Natural killer cell (primary cell): ENCODE results near the gene MTRFR. TPM values are rescaled to one million over a fixed set of nuclear protein-coding genes. Genes with fewer than 3 reads are reported as not detected.
"Not testable (repeated sequence)": the region's sequence is repeated elsewhere in the genome, so short reads cannot be mapped to it uniquely, and the experiment has no call there.

ENCODE experiments used
- ATAC-seq, 3 donors: fragments of 150-1000 bp in 2 of 3; fragments of 200-7000 bp in 1 of 3; cut with Tn5 transposase; 1 replicate in 1 of 3; 2 replicates in 2 of 3; pipeline ENCODE4 v1.10.0; 2021; ENCODE audit warnings: mild to moderate bottlenecking in 2 of 3, moderate library complexity in 2 of 3
- DNase-seq, 2 donors: peaks; one replicate each; pipeline versions ENCODE4 v3.0.0 to v3.0.0-alpha.2; 2013 to 2021; ENCODE audit warnings: mixed read lengths in 1 of 2
- H3K27ac ChIP-seq: one replicate; pipeline ENCODE4 v1.5.1; 2013; ENCODE audit warnings: mild to moderate bottlenecking, low read length
- H3K27me3 ChIP-seq: one replicate; pipeline ENCODE4 v1.6.1; 2013; ENCODE audit warnings: low read length; ENCODE audit not compliant: control insufficient read depth, insufficient read depth
- H3K36me3 ChIP-seq: one replicate; pipeline ENCODE4 v1.6.1; 2013; ENCODE audit warnings: low read length; ENCODE audit not compliant: control insufficient read depth, insufficient read depth
- H3K4me1 ChIP-seq: one replicate; pipeline ENCODE4 v1.6.1; 2013; ENCODE audit warnings: low read length; ENCODE audit not compliant: control insufficient read depth, insufficient read depth
- H3K4me3 ChIP-seq: one replicate; pipeline ENCODE4 v1.5.1; 2013; ENCODE audit warnings: low read length
- H3K9me3 ChIP-seq: one replicate; pipeline ENCODE4 v1.6.1; 2013; ENCODE audit warnings: low read length; ENCODE audit not compliant: control insufficient read depth, insufficient read depth
- H3K27ac Mint-ChIP-seq, 2 donors: one replicate each; pipeline ENCODE4 v1.8.0; 2022; ENCODE audit warnings: mild to moderate bottlenecking in 2 of 2, mixed read lengths in 2 of 2, moderate library complexity in 1 of 2
- H3K27me3 Mint-ChIP-seq, 2 donors: one replicate each; pipeline ENCODE4 v1.8.0; 2022; ENCODE audit warnings: low read depth in 2 of 2, mixed read lengths in 2 of 2
- H3K36me3 Mint-ChIP-seq: one replicate; pipeline ENCODE4 v1.8.0; 2022; ENCODE audit warnings: mixed read lengths
- H3K4me1 Mint-ChIP-seq, 2 donors: one replicate each; pipeline ENCODE4 v1.8.0; 2022; ENCODE audit warnings: mixed read lengths in 2 of 2
- H3K4me3 Mint-ChIP-seq: one replicate; pipeline ENCODE4 v1.8.0; 2022; ENCODE audit warnings: mild to moderate bottlenecking, moderate library complexity, mixed read lengths
- H3K9me3 Mint-ChIP-seq, 2 donors: one replicate each; pipeline ENCODE4 v1.8.0; 2022; ENCODE audit warnings: mixed read lengths in 2 of 2
- WGBS: methylation state at CpG from one replicate; pipeline ENCODE4 v1.1.7; 2013; ENCODE audit warnings: missing lambda C conversion rate; ENCODE audit not compliant: insufficient coverage; 5-methylcytosine and 5-hydroxymethylcytosine counted together
- intact Hi-C: fragments of 100-400 bp; cut with micrococcal nuclease; formaldehyde crosslinking; loops from one replicate; pipeline ENCODE4 v1.14.2; 2022
- total RNA-seq, 4 donors: library from RNA; stranded (reverse); fragments of 120-200 nt in 1 of 4; gene quantifications; one replicate each; pipeline versions ENCODE4 v1.2.3 to v1.2.4, GENCODE V29; 2013 to 2022
- TF ChIP-seq, protein P1 (sequence below): fragments of 200-600 bp; IDR thresholded peaks from one replicate; pipeline ENCODE4 v1.8.0; 2022; ENCODE audit warnings: antibody characterized with exemption

The MTRFR gene
- total RNA-seq, 3 donors from 2014 or later (not counting 1 experiment from before 2014, with no cell fraction given): 16.2 to 18.5 (median 17.0) TPM

DNA sequence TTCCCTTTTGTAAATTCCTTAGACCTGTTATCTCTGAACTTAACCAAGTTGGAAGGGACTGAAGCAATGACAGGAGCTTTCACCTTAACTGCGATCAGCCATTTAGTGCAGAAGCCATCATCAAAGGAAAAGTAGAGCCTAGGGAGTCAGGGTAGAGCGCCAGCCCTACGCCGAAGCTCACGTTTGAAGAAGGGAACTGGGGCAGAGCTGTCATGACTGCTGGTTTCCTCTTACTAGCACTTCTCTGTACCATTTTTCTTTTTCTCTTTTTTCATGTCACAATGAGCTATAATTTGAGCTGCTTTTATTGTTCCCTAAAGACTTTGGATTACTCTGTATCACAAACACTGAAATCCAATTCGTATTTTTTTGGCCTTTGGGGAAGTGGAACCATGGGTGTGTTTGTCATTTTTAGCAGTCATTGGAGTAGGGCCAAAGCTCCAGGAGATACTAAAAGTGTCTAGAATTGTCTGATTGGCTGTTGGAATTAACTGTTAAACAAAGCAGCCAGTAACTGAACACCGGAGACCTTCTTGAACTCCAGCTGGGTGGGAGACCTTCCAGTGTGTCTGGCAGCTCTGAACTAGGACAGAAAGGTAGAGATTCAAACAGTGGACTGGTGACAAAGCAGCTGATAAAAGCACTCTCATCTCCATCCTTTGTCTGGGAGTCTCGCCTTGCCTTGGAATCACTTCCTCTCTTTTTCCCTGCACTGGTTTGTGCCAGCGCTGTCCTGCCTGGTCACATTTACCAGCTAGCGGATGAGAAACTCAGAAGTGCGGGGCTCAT, 9.1 kb downstream of the MTRFR start:
- 40% methylated on average over 11 of the region's 11 CpGs for WGBS
- peaks cover 38 to 39% of the 10 kb centered on the region in 2 donors for H3K4me1 Mint-ChIP-seq
- peak overlapping the region; percentile 55 to 75 for H3K27ac Mint-ChIP-seq
- Histone ChIP-seq H3K4me1 (peaks cover 9% of the 10 kb centered on the region), H3K36me3 (peaks cover 10% of the 10 kb centered on the region), H3K27me3 (no peaks in the 10 kb centered on the region), H3K9me3 (no peaks in the 10 kb centered on the region), H3K27ac (no peak overlapping the region), H3K4me3 (no peak overlapping the region)
- H3K4me3 Mint-ChIP-seq: no peak overlapping the region
- TF ChIP-seq, protein P1, sequence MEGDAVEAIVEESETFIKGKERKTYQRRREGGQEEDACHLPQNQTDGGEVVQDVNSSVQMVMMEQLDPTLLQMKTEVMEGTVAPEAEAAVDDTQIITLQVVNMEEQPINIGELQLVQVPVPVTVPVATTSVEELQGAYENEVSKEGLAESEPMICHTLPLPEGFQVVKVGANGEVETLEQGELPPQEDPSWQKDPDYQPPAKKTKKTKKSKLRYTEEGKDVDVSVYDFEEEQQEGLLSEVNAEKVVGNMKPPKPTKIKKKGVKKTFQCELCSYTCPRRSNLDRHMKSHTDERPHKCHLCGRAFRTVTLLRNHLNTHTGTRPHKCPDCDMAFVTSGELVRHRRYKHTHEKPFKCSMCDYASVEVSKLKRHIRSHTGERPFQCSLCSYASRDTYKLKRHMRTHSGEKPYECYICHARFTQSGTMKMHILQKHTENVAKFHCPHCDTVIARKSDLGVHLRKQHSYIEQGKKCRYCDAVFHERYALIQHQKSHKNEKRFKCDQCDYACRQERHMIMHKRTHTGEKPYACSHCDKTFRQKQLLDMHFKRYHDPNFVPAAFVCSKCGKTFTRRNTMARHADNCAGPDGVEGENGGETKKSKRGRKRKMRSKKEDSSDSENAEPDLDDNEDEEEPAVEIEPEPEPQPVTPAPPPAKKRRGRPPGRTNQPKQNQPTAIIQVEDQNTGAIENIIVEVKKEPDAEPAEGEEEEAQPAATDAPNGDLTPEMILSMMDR: no peak
- no peaks in the 10 kb centered on the region for H3K36me3 Mint-ChIP-seq
- H3K27me3 Mint-ChIP-seq: no peaks in the 10 kb centered on the region
- ATAC-seq (no peak), DNase-seq (peak in 1 of 2 donors; percentile 58)
- intact Hi-C loops: no loop called here
- no peaks in the 10 kb centered on the region for H3K9me3 Mint-ChIP-seq

DNA sequence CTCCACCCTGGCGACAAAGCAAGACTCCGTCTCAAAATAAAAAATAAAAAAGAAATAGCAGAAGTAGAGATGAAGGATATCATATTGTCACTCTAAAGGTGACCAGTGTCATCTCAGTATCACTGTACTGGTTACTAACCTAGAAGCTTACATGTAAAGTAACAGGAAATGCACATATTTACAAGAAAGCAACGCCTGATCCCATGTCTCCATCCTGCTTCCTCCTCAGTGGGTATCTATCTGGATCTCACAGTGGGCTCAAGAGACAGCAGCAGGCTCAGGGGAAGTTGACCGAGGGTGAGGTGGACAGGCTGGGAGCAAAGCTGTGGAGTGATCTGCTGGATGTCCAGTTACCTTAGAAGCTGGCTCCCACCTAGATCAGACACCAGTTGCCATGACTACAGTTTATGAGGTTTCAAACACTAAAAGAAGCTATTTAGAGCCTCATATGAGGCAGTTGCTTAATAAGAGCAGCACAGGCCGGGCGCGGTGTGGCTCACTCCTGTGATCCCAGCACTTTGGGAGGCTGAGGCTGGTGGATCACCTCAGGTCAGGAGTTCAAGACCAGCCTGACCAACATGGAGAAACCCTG, 10.5 kb downstream of the MTRFR start:
- peaks cover 3% of the 10 kb centered on the region for H3K4me1 ChIP-seq
- H3K36me3 Mint-ChIP-seq: no peaks in the 10 kb centered on the region

DNA sequence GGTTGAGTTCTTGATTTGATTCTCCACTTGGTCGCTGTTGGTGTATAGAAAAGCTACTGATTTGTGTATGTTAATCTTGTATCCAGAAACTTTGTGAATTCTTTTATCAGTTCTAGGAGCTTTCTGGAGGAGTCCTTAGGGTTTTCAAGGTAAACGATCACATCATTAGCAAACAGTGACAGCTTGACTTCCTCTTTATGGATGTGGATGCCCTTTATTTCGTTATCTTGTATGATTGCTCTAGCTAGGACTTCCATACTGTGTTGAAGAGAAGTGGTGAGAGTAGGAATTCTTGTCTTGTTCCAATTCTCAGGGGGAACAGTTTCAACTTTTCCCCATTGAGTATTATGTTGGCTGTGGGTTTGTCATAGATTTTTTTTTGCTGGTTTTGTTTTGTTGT, 12.4 kb downstream of the MTRFR start:
- DNase-seq: no peak
- no peaks in the 10 kb centered on the region for H3K9me3 Mint-ChIP-seq
- no peaks in the 10 kb centered on the region for H3K36me3 Mint-ChIP-seq
- no peak overlapping the region for H3K27ac ChIP-seq
- H3K4me1 Mint-ChIP-seq: peaks cover 54% of the 10 kb centered on the region in 2 donors
- peak overlapping the region; percentile 19 to 69 for H3K27ac Mint-ChIP-seq
- no peaks in the 10 kb centered on the region for H3K9me3 ChIP-seq
- H3K4me3 ChIP-seq: no peak overlapping the region
- ATAC-seq: no peak
- intact Hi-C loops: no loop called here
- TF ChIP-seq, protein P1: no peak
- H3K4me3 Mint-ChIP-seq: no peak overlapping the region
- H3K4me1 ChIP-seq: peaks cover 8% of the 10 kb centered on the region
- 91% methylated on average over 3 of the region's 3 CpGs for WGBS
- peaks cover 5% of the 10 kb centered on the region for H3K36me3 ChIP-seq
- no peaks in the 10 kb centered on the region for H3K27me3 Mint-ChIP-seq
- no peaks in the 10 kb centered on the region for H3K27me3 ChIP-seq

More for the DNA sequence above, 10.5 kb downstream of the MTRFR start:
- Histone ChIP-seq H3K27ac (no peak overlapping the region), H3K27me3 (no peaks in the 10 kb centered on the region), H3K4me3 (no peak overlapping the region), H3K9me3 (no peaks in the 10 kb centered on the region), H3K36me3 (peaks cover 10% of the 10 kb centered on the region)
- TF ChIP-seq, protein P1: no peak
- Mint-ChIP-seq H3K27me3 (no peaks in the 10 kb centered on the region), H3K4me3 (no peak overlapping the region), H3K27ac (peak overlapping the region in 1 of 2 donors; percentile 53), H3K4me1 (peaks cover 42 to 44% of the 10 kb centered on the region in 2 donors), H3K9me3 (no peaks in the 10 kb centered on the region)
- DNase-seq: no peak
- ATAC-seq: no peak
- 77% methylated on average over 7 of the region's 7 CpGs for WGBS
- intact Hi-C loops: no loop called here

DNA sequence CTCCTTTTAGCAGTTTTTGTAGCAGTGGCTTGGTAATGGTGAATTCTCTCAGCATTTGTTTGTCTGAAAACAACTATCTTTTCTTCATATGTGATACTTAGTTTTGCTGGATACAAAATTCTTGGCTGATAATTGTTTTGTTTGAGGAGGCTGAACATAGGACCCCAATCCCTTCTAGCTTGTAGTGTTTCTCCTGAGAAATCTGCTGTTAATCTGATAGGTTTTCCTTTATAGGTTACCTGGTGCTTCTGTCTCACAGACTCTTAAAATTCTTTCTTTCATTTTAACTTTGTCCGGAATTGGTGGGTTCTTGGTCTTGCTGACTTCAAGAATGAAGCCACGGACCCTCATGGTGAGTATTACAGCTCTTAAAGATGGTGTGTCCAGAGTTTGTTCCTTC, 14.9 kb downstream of the MTRFR start:
- Mint-ChIP-seq H3K4me1 (peaks cover 49 to 54% of the 10 kb centered on the region in 2 donors), H3K27ac (peak overlapping the region; percentile 2 to 29)
- peaks cover 10% of the 10 kb centered on the region for H3K4me1 ChIP-seq
- H3K9me3 ChIP-seq, H3K27me3 Mint-ChIP-seq, H3K27me3 ChIP-seq, H3K9me3 Mint-ChIP-seq, intact Hi-C loops, H3K36me3 ChIP-seq, H3K4me3 ChIP-seq, H3K36me3 Mint-ChIP-seq, H3K27ac ChIP-seq, ATAC-seq, H3K4me3 Mint-ChIP-seq, DNase-seq: not testable (repeated sequence)
- WGBS: 90% methylated on average over 2 of the region's 2 CpGs

DNA sequence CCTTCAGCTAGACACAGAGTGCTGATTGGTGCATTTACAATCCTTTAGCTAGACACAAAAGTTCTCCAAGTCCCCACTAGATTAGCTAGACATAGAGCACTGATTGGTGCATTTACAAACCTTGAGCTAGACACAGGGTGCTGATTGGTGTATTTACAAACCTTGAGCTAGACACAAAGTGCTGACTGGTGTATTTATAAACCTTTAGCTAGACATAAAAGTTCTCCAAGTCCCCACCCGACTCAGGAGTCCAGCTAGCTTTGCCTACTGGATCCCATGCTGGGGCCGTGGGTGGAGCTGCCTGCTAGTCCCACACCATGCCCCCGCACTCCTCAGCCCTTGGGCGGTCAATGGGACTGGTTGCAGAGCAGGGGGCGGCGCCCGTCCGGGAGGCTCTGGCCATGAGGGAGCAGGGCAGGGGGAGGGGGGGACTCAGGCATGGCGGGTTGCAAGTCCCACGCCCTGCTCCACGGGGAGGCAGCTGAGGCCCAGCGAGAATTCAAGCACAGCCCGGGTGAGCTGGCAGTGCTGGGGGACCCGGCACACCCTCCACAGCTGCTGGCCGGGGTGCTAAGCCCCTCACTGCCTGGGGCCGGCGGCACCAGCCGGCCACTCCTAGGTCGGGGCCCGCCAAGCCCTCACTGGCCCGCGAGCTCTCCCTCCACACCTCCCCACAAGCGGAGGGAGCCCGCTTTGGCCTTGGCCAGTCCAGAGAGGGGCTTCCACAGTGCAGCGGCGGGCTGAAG, 15.9 kb downstream of the MTRFR start:
- H3K27me3 Mint-ChIP-seq, DNase-seq, H3K27me3 ChIP-seq, H3K9me3 ChIP-seq, H3K27ac Mint-ChIP-seq, H3K4me3 ChIP-seq, H3K36me3 Mint-ChIP-seq, H3K9me3 Mint-ChIP-seq, H3K36me3 ChIP-seq, H3K4me3 Mint-ChIP-seq, intact Hi-C loops, ATAC-seq, H3K27ac ChIP-seq: not testable (repeated sequence)
- peaks cover 10% of the 10 kb centered on the region for H3K4me1 ChIP-seq
- WGBS: 99% methylated on average over 26 of the region's 26 CpGs
- peaks cover 49 to 54% of the 10 kb centered on the region in 2 donors for H3K4me1 Mint-ChIP-seq
